Mesenchymal stem cell (in vitro differentiated cells and primary cell): Measurements from ENCODE around the gene PTP4A2.
A peak's percentile ranks its signal among the peaks of the same experiment; 100 is the strongest.

Experiments
- DNase-seq: peaks from one replicate; pipeline ENCODE4 v3.0.0-alpha.2; 2013
- H2AFZ ChIP-seq: one replicate; pipeline ENCODE4 v1.6.1; 2013; ENCODE audit warnings: low read depth, mild to moderate bottlenecking, control low read depth, inconsistent platforms, low read length, moderate library complexity
- H2AK5ac ChIP-seq: 2 replicates; pipeline ENCODE4 v1.6.1; 2013; ENCODE audit warnings: low read length, moderate library complexity, mild to moderate bottlenecking, inconsistent platforms; ENCODE audit not compliant: severe bottlenecking
- H2BK120ac ChIP-seq: one replicate; pipeline ENCODE4 v1.6.1; 2013; ENCODE audit warnings: low read depth, mild to moderate bottlenecking, inconsistent platforms, low read length, moderate library complexity
- H2BK12ac ChIP-seq, 2 experiments: one replicate each; pipeline ENCODE4 v1.6.1; 2013; ENCODE audit warnings: inconsistent platforms in 2 of 2, low read length in 2 of 2, mild to moderate bottlenecking in 2 of 2, moderate library complexity in 2 of 2, control low read depth in 1 of 2
- H2BK15ac ChIP-seq: one replicate; pipeline ENCODE4 v1.6.1; 2013; ENCODE audit warnings: mild to moderate bottlenecking, low read depth, inconsistent platforms; ENCODE audit not compliant: poor library complexity, severe bottlenecking
- H2BK5ac ChIP-seq: 2 replicates; pipeline ENCODE4 v1.6.1; 2013; ENCODE audit warnings: low read depth, mild to moderate bottlenecking, low read length, control low read depth, inconsistent platforms; ENCODE audit not compliant: poor library complexity, severe bottlenecking
- H3K14ac ChIP-seq, 2 experiments: one replicate each; pipeline ENCODE4 v1.6.1; 2013; ENCODE audit warnings: inconsistent platforms in 2 of 2, low read length in 2 of 2, control low read depth in 1 of 2, mild to moderate bottlenecking in 1 of 2, moderate library complexity in 1 of 2
- H3K18ac ChIP-seq, 2 experiments: one replicate each; pipeline ENCODE4 v1.6.1; 2013; ENCODE audit warnings: inconsistent platforms in 2 of 2, low read length in 2 of 2, control low read depth in 1 of 2, low read depth in 1 of 2, mild to moderate bottlenecking in 1 of 2
- H3K23ac ChIP-seq, 2 experiments: one replicate each; pipeline ENCODE4 v1.6.1; 2013; ENCODE audit warnings: inconsistent platforms in 2 of 2, low read length in 2 of 2, mild to moderate bottlenecking in 2 of 2, moderate library complexity in 2 of 2, control low read depth in 1 of 2
- H3K27ac ChIP-seq: 2 replicates; pipeline ENCODE4 v1.5.1; 2013; ENCODE audit warnings: mild to moderate bottlenecking, moderate library complexity, low read length, control low read depth, inconsistent platforms; ENCODE audit not compliant: poor library complexity, severe bottlenecking
- H3K27me3 ChIP-seq, 2 experiments: 2 replicates each; pipeline versions ENCODE4 v1.6.1 to v1.7.0; 2013; ENCODE audit warnings: low read length in 2 of 2, mild to moderate bottlenecking in 2 of 2, moderate library complexity in 2 of 2, control low read depth in 1 of 2, inconsistent platforms in 1 of 2; ENCODE audit not compliant: control insufficient read depth in 1 of 2, insufficient read depth in 1 of 2
- H3K36me3 ChIP-seq, 2 experiments: 2 replicates each; pipeline versions ENCODE4 v1.6.1 to v1.7.0; 2013; ENCODE audit warnings: low read length in 2 of 2, control low read depth in 1 of 2, inconsistent platforms in 1 of 2, low read depth in 1 of 2, mild to moderate bottlenecking in 1 of 2; ENCODE audit not compliant: insufficient read depth in 2 of 2, control insufficient read depth in 1 of 2
- H3K4ac ChIP-seq, 2 experiments: one replicate each; pipeline ENCODE4 v1.6.1; 2013; ENCODE audit warnings: inconsistent platforms in 2 of 2, low read length in 2 of 2, mild to moderate bottlenecking in 2 of 2, moderate library complexity in 2 of 2, control low read depth in 1 of 2, low read depth in 1 of 2
- H3K4me1 ChIP-seq: 2 replicates; pipeline ENCODE4 v1.6.1; 2013; ENCODE audit warnings: low read depth, low read length, control low read depth; ENCODE audit not compliant: control insufficient read depth, insufficient read depth
- H3K4me2 ChIP-seq: 2 replicates; pipeline ENCODE4 v1.6.1; 2013; ENCODE audit warnings: low read length, mild to moderate bottlenecking, inconsistent platforms; ENCODE audit not compliant: poor library complexity, severe bottlenecking
- H3K4me3 ChIP-seq, 2 experiments: 2 replicates each; pipeline versions ENCODE4 v1.5.1 to v1.7.0; 2013; ENCODE audit warnings: low read length in 2 of 2, mild to moderate bottlenecking in 2 of 2, control low read depth in 1 of 2, low read depth in 1 of 2; ENCODE audit not compliant: insufficient read depth in 1 of 2
- H3K79me1 ChIP-seq: replicated peaks from 2 replicates; pipeline ENCODE4 v1.6.1; 2013; ENCODE audit warnings: mild to moderate bottlenecking, control low read depth, low read length, inconsistent platforms; ENCODE audit not compliant: poor library complexity, severe bottlenecking
- H3K9ac ChIP-seq: 2 replicates; pipeline ENCODE4 v1.7.0; 2013; ENCODE audit warnings: mild to moderate bottlenecking, low read length, moderate library complexity
- H3K9me3 ChIP-seq: 2 replicates; pipeline ENCODE4 v1.7.0; 2013; ENCODE audit warnings: mild to moderate bottlenecking, low read length; ENCODE audit not compliant: control insufficient read depth
- H4K8ac ChIP-seq: one replicate; pipeline ENCODE4 v1.6.1; 2013; ENCODE audit warnings: inconsistent platforms, mild to moderate bottlenecking, low read length, moderate library complexity
- H4K91ac ChIP-seq: one replicate; pipeline ENCODE4 v1.6.1; 2013; ENCODE audit warnings: mild to moderate bottlenecking, low read length, inconsistent platforms
- WGBS: methylation state at CpG from one replicate; pipeline ENCODE4 v1.1.7; 2013; ENCODE audit warnings: mixed read lengths; 5-methylcytosine and 5-hydroxymethylcytosine counted together

Gene PTP4A2

GRCh38 chr1:31931593-31932225 lies 6.5 kb downstream of the PTP4A2 start:
- H4K91ac ChIP-seq, result no peak overlapping the region
- H2BK15ac ChIP-seq, result no peak overlapping the region
- H3K79me1 ChIP-seq, result no peaks in the 10 kb centered on the region
- no peak overlapping the region for H2AK5ac ChIP-seq
- H3K9me3 ChIP-seq, result no peaks in the 10 kb centered on the region
- H4K8ac ChIP-seq, result no peak overlapping the region
- no peak overlapping the region for H2BK120ac ChIP-seq
- DNase-seq, result peak; percentile 70
- H3K36me3 ChIP-seq, result peaks cover 0 to 10% of the 10 kb centered on the region in 2 experiments
- H3K4me3 ChIP-seq, result peak overlapping the region in 1 of 2 experiments; percentile 65
- no peak overlapping the region for H2AFZ ChIP-seq
- H3K23ac ChIP-seq, result no peak overlapping the region
- 36% methylated on average over 1 of the region's 2 CpGs for WGBS
- no peak overlapping the region for H2BK12ac ChIP-seq
- peak overlapping the region; percentile 70 for H3K9ac ChIP-seq
- H3K18ac ChIP-seq, result no peak overlapping the region
- H3K4me1 ChIP-seq, result peaks cover 10% of the 10 kb centered on the region
- no peak overlapping the region for H3K4ac ChIP-seq
- H3K27me3 ChIP-seq, result no peaks in the 10 kb centered on the region
- H3K4me2 ChIP-seq, result no peak overlapping the region
- H2BK5ac ChIP-seq, result no peak overlapping the region
- H3K27ac ChIP-seq, result no peak overlapping the region
- no peak overlapping the region for H3K14ac ChIP-seq

GRCh38 chr1:31930836-31931592 lies 7.2 kb downstream of the PTP4A2 start:
- H2AFZ ChIP-seq, result no peak overlapping the region
- peaks cover 8% of the 10 kb centered on the region for H3K4me1 ChIP-seq
- no peak overlapping the region for H2BK5ac ChIP-seq
- H2BK12ac ChIP-seq, result no peak overlapping the region
- H3K27ac ChIP-seq, result no peak overlapping the region
- 69% methylated on average over 4 of the region's 7 CpGs for WGBS
- H3K4me2 ChIP-seq, result no peak overlapping the region
- H3K18ac ChIP-seq, result no peak overlapping the region
- H2AK5ac ChIP-seq, result no peak overlapping the region
- no peak overlapping the region for H3K23ac ChIP-seq
- no peak overlapping the region for H2BK120ac ChIP-seq
- no peak overlapping the region for H2BK15ac ChIP-seq
- no peak overlapping the region for H3K4ac ChIP-seq
- H3K9ac ChIP-seq, result peak overlapping the region; percentile 70
- peaks cover 0 to 10% of the 10 kb centered on the region in 2 experiments for H3K36me3 ChIP-seq
- no peaks in the 10 kb centered on the region for H3K9me3 ChIP-seq
- H4K91ac ChIP-seq, result no peak overlapping the region
- DNase-seq, result no peak
- no peak overlapping the region for H4K8ac ChIP-seq
- H3K14ac ChIP-seq, result no peak overlapping the region
- H3K4me3 ChIP-seq, result peak overlapping the region in 1 of 2 experiments; percentile 65
- no peaks in the 10 kb centered on the region for H3K79me1 ChIP-seq
- H3K27me3 ChIP-seq, result no peaks in the 10 kb centered on the region

GRCh38 chr1:31927661-31927980 lies 10.5 kb downstream of the PTP4A2 start:
- H2BK120ac ChIP-seq, result no peak overlapping the region
- no peak for DNase-seq
- peaks cover 0 to 6% of the 10 kb centered on the region in 2 experiments for H3K36me3 ChIP-seq
- H4K8ac ChIP-seq, result no peak overlapping the region
- no peak overlapping the region for H2BK5ac ChIP-seq
- no peak overlapping the region for H2AFZ ChIP-seq
- no peak overlapping the region for H2AK5ac ChIP-seq
- H2BK15ac ChIP-seq, result no peak overlapping the region
- no peak overlapping the region for H3K27ac ChIP-seq
- no peak overlapping the region for H3K4me3 ChIP-seq
- H3K23ac ChIP-seq, result no peak overlapping the region
- H3K14ac ChIP-seq, result no peak overlapping the region
- no peaks in the 10 kb centered on the region for H3K79me1 ChIP-seq
- WGBS, result 33% methylated on average over 2 of the region's 3 CpGs
- H3K4me2 ChIP-seq, result no peak overlapping the region
- no peak overlapping the region for H3K18ac ChIP-seq
- H2BK12ac ChIP-seq, result no peak overlapping the region
- H3K4ac ChIP-seq, result no peak overlapping the region
- no peak overlapping the region for H4K91ac ChIP-seq
- H3K4me1 ChIP-seq, result peaks cover 4% of the 10 kb centered on the region
- no peaks in the 10 kb centered on the region for H3K27me3 ChIP-seq
- no peak overlapping the region for H3K9ac ChIP-seq
- H3K9me3 ChIP-seq, result no peaks in the 10 kb centered on the region

- Histone ChIP-seq H3K27me3 (no peaks in the 10 kb centered on the region), H3K4ac (no peak overlapping the region), H3K79me1 (no peaks in the 10 kb centered on the region), H2BK5ac (no peak overlapping the region), H3K18ac (no peak overlapping the region), H3K4me2 (no peak overlapping the region), H3K9me3 (no peaks in the 10 kb centered on the region), H3K27ac (no peak overlapping the region), H4K8ac (no peak overlapping the region), H3K4me3 (no peak overlapping the region), H3K36me3 (peaks cover 0 to 4% of the 10 kb centered on the region in 2 experiments), H2AK5ac (no peak overlapping the region), H3K4me1 (peaks cover 4% of the 10 kb centered on the region), H2BK12ac (no peak overlapping the region), H4K91ac (no peak overlapping the region), H2BK15ac (no peak overlapping the region), H3K23ac (no peak overlapping the region), H2BK120ac (no peak overlapping the region), H2AFZ (no peak overlapping the region), H3K9ac (no peak overlapping the region), H3K14ac (no peak overlapping the region)
- WGBS, result 100% methylated on average over 7 of the region's 8 CpGs
- no peak for DNase-seq
These were observed 11.1 kb downstream of the PTP4A2 start for GRCh38 chr1:31926853-31927660.
